OCI-LY3 (cell line): ENCODE measurements around the gene DPY19L1.

Source experiments
- H2AFZ ChIP-seq: fragments of 200-600, 300-600 bp; shearing (Covaris generic); 2 replicates; pipeline ENCODE4 v1.6.0; 2014; ENCODE audit warnings: antibody characterized with exemption, low read depth, low read length
- H3K27ac ChIP-seq: fragments of 200-600, 300-600 bp; sonication (generic); 2 replicates; pipeline ENCODE4 v1.5.1; 2014; ENCODE audit warnings: mild to moderate bottlenecking, low read length, moderate library complexity, mixed read lengths
- H3K27me3 ChIP-seq: fragments of 200-600, 300-600 bp; sonication (generic); 2 replicates; pipeline ENCODE4 v1.6.1; 2014; ENCODE audit warnings: low read depth, low read length, mixed read lengths
- H3K36me3 ChIP-seq: fragments of 200-600, 300-600 bp; sonication (generic); replicated peaks from 2 replicates; pipeline ENCODE3; 2014; ENCODE audit warnings: low read depth, low read length, mixed read lengths
- H3K4me1 ChIP-seq: fragments of 300-600, 200-600 bp; sonication (generic); 2 replicates; pipeline ENCODE4 v1.6.1; 2014; ENCODE audit warnings: low read length, mixed read lengths
- H3K4me2 ChIP-seq: fragments of 200-600, 300-600 bp; sonication (generic); 2 replicates; pipeline ENCODE4 v1.6.1; 2014; ENCODE audit warnings: low read length, mixed read lengths
- H3K4me3 ChIP-seq: fragments of 300-600, 200-600 bp; sonication (generic); 2 replicates; pipeline ENCODE4 v1.5.1; 2014; ENCODE audit warnings: antibody characterized with exemption, mild to moderate bottlenecking, low read length, moderate library complexity
- H3K79me2 ChIP-seq: fragments of 300-600, 200-600 bp; shearing (Covaris generic); 2 replicates; pipeline ENCODE4 v1.6.1; 2014; ENCODE audit warnings: mild to moderate bottlenecking, low read length, mixed read lengths
- H3K9ac ChIP-seq: fragments of 300-600, 200-600 bp; shearing (Covaris generic); 2 replicates; pipeline ENCODE4 v1.6.0; 2014; ENCODE audit warnings: mild to moderate bottlenecking, low read length, moderate library complexity
- H3K9me3 ChIP-seq: fragments of 200-600, 300-600 bp; shearing (Covaris generic); 2 replicates; pipeline ENCODE4 v1.6.1; 2014; ENCODE audit warnings: low read length, mixed read lengths; ENCODE audit not compliant: insufficient read depth
- H4K20me1 ChIP-seq: fragments of 200-600, 300-600 bp; sonication (generic); 2 replicates; pipeline ENCODE4 v1.6.1; 2016; ENCODE audit warnings: low read length, mixed read lengths; ENCODE audit not compliant: insufficient read depth
- EZH2phosphoT487 ChIP-seq: fragments of 200-600 bp; shearing (Covaris generic); IDR thresholded peaks from 2 replicates; pipeline ENCODE4 v1.6.1; 2018; ENCODE audit warnings: antibody characterized with exemption, mixed run types, low read depth
- TF ChIP-seq, protein P1 (sequence below): fragments of 200-600, 300-600 bp; sonication (generic); IDR thresholded peaks from 2 replicates; pipeline ENCODE4 v1.5.1; 2014; ENCODE audit warnings: antibody characterized with exemption, low read length, low read depth

DPY19L1 gene

GRCh38 chr7:35029311-35029710 lies 8.0 kb downstream of the DPY19L1 start:
- no peaks in the 10 kb centered on the region for H3K9me3 ChIP-seq
- no peak overlapping the region for H3K27ac ChIP-seq
- H3K4me2 ChIP-seq, result no peak overlapping the region
- no peak overlapping the region for H3K9ac ChIP-seq
- H3K36me3 ChIP-seq, result no peaks in the 10 kb centered on the region
- no peak overlapping the region for H3K4me3 ChIP-seq
- H3K79me2 ChIP-seq, result peaks cover 70% of the 10 kb centered on the region
- H2AFZ ChIP-seq, result no peak overlapping the region
- peaks cover 22% of the 10 kb centered on the region for H3K4me1 ChIP-seq
- H3K27me3 ChIP-seq, result peaks cover 3% of the 10 kb centered on the region; the same call in 1 of the 2 replicates
- TF ChIP-seq, protein P1, sequence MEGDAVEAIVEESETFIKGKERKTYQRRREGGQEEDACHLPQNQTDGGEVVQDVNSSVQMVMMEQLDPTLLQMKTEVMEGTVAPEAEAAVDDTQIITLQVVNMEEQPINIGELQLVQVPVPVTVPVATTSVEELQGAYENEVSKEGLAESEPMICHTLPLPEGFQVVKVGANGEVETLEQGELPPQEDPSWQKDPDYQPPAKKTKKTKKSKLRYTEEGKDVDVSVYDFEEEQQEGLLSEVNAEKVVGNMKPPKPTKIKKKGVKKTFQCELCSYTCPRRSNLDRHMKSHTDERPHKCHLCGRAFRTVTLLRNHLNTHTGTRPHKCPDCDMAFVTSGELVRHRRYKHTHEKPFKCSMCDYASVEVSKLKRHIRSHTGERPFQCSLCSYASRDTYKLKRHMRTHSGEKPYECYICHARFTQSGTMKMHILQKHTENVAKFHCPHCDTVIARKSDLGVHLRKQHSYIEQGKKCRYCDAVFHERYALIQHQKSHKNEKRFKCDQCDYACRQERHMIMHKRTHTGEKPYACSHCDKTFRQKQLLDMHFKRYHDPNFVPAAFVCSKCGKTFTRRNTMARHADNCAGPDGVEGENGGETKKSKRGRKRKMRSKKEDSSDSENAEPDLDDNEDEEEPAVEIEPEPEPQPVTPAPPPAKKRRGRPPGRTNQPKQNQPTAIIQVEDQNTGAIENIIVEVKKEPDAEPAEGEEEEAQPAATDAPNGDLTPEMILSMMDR, result no peak
- no peak for TF ChIP-seq EZH2phosphoT487
- peaks cover 9% of the 10 kb centered on the region; the same call in 1 of the 2 replicates for H4K20me1 ChIP-seq

DNA sequence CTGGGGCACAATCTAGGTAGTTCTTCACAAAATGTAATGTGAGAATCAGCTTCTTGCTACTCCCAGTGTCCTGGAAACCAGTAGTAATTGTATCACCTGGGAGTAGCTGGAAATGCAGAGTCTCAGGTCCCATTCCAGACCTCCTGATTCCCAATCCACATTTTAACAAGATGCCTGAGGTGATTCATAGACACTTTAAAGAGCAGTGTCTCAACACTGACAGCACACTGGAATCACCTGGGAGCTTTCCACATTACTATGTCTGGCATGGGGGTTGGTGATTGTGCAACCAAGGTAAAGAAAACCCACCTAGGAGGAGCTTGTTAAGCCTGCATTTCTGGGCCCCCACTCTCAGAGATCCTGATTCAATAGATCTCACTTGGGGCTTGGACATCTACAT lies 11.1 kb downstream of the DPY19L1 start:
- no peaks in the 10 kb centered on the region for H3K9me3 ChIP-seq
- H2AFZ ChIP-seq, result no peak overlapping the region
- H3K27ac ChIP-seq, result no peak overlapping the region
- no peaks in the 10 kb centered on the region for H3K36me3 ChIP-seq
- H4K20me1 ChIP-seq, result peaks cover 4% of the 10 kb centered on the region; the same call in 1 of the 2 replicates
- no peak overlapping the region for H3K4me2 ChIP-seq
- peaks cover 33% of the 10 kb centered on the region for H3K4me1 ChIP-seq
- H3K4me3 ChIP-seq, result no peak overlapping the region
- TF ChIP-seq, protein P1, result no peak
- no peak for TF ChIP-seq EZH2phosphoT487
- no peaks in the 10 kb centered on the region for H3K27me3 ChIP-seq
- H3K9ac ChIP-seq, result no peak overlapping the region
- H3K79me2 ChIP-seq, result peaks cover 61% of the 10 kb centered on the region

DNA sequence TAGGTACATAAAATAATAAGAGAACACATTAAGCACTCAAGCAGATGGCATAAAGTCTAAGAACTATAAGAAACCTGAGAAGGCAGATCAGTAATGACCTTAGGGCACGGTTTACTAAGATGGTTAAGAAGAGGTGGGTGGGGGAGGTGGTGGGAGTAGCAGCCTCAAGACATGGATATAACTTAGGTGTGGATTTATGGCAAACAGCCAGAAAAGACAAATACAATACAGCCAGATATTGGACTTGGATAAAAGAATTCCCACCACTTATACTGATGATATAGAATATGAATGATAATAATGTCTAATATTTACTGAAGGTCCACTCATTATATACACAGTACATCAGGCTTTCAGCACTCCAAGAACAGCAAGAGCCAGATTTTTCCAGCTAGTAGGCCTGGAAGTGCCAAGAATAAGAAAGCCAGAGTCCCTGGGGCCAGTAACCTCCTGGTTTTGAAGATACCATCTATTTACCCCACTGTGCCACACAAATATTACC lies 11.9 kb downstream of the DPY19L1 start:
- H3K27ac ChIP-seq, result no peak overlapping the region
- no peaks in the 10 kb centered on the region for H3K9me3 ChIP-seq
- TF ChIP-seq EZH2phosphoT487, result no peak
- TF ChIP-seq, protein P1, result no peak
- H3K4me3 ChIP-seq, result no peak overlapping the region
- H3K36me3 ChIP-seq, result no peaks in the 10 kb centered on the region
- peaks cover 57% of the 10 kb centered on the region for H3K79me2 ChIP-seq
- H4K20me1 ChIP-seq, result peaks cover 4% of the 10 kb centered on the region; the same call in 1 of the 2 replicates
- no peak overlapping the region for H3K4me2 ChIP-seq
- H3K9ac ChIP-seq, result no peak overlapping the region
- no peaks in the 10 kb centered on the region for H3K27me3 ChIP-seq
- H3K4me1 ChIP-seq, result peaks cover 33% of the 10 kb centered on the region
- no peak overlapping the region for H2AFZ ChIP-seq

GRCh38 chr7:35024298-35024697 lies 13.0 kb downstream of the DPY19L1 start:
- Histone ChIP-seq H3K4me2 (peak overlapping the region; percentile 88), H4K20me1 (peaks cover 4% of the 10 kb centered on the region; the same call in 1 of the 2 replicates), H3K27ac (peak overlapping the region; percentile 87), H3K9me3 (no peaks in the 10 kb centered on the region), H3K4me3 (peak overlapping the region; percentile 77), H3K36me3 (no peaks in the 10 kb centered on the region), H2AFZ (no peak overlapping the region), H3K4me1 (peaks cover 35% of the 10 kb centered on the region), H3K79me2 (peaks cover 46% of the 10 kb centered on the region), H3K9ac (peak overlapping the region; percentile 58), H3K27me3 (no peaks in the 10 kb centered on the region)
- TF ChIP-seq EZH2phosphoT487, result no peak
- TF ChIP-seq, protein P1, result no peak
